Skin of body (tissue), 2 donors: Measurements from ENCODE around the gene PXDC1. TPM values are rescaled to one million over a fixed set of nuclear protein-coding genes. Genes with fewer than 3 reads are reported as not detected.
A peak's percentile ranks its signal among the peaks of the same experiment; 100 is the strongest.
"Not testable (repeated sequence)": the region's sequence is repeated elsewhere in the genome, so short reads cannot be mapped to it uniquely, and the experiment has no call there.

Experiments used
- DNase-seq: peaks from one replicate; lab custom pipeline; 2025; lab: John Stamatoyannopoulos, UW
- total RNA-seq: library from RNA; depleted of rRNA; stranded (reverse); fragments of >200 nt; gene quantifications from one replicate; pipeline ENCODE4 v1.2.3, GENCODE V29; 2014

PXDC1 gene
- total RNA-seq, 1 donor from 2014 or later: 27.3 TPM

- peak; percentile 56 for DNase-seq
Observed at GRCh38 chr6:3782876-3783832, 31.6 kb upstream of the PXDC1 start.

GRCh38 chr6:3781504-3781903, 30.0 kb upstream of the PXDC1 start:
- no peak for DNase-seq

- no peak for DNase-seq
Observed at GRCh38 chr6:3779574-3779849, 28.0 kb upstream of the PXDC1 start.

GRCh38 chr6:3778701-3779573, 27.4 kb upstream of the PXDC1 start:
- no peak for DNase-seq

- DNase-seq: no peak
Observed at GRCh38 chr6:3777730-3778461, 26.4 kb upstream of the PXDC1 start.

GRCh38 chr6:3776881-3777507, 25.5 kb upstream of the PXDC1 start:
- no peak for DNase-seq

GRCh38 chr6:3775847-3776246, 24.3 kb upstream of the PXDC1 start:
- no peak for DNase-seq

- no peak for DNase-seq
Observed at GRCh38 chr6:3775386-3775785, 23.9 kb upstream of the PXDC1 start.

- DNase-seq: peak; percentile 74
Observed at GRCh38 chr6:3773678-3774298, 22.3 kb upstream of the PXDC1 start.

GRCh38 chr6:3772127-3772999, 20.9 kb upstream of the PXDC1 start:
- DNase-seq: not testable (repeated sequence)

GRCh38 chr6:3771407-3772011, 20.0 kb upstream of the PXDC1 start:
- no peak for DNase-seq

- no peak for DNase-seq
Observed at GRCh38 chr6:3770023-3770720, 18.7 kb upstream of the PXDC1 start.

GRCh38 chr6:3769610-3770009, 18.1 kb upstream of the PXDC1 start:
- DNase-seq: no peak

GRCh38 chr6:3768502-3768901, 17.0 kb upstream of the PXDC1 start:
- DNase-seq: no peak

GRCh38 chr6:3767483-3767882, 16.0 kb upstream of the PXDC1 start:
- peak; percentile 35 for DNase-seq

GRCh38 chr6:3766214-3766613, 14.7 kb upstream of the PXDC1 start:
- DNase-seq: peak; percentile 23

GRCh38 chr6:3765415-3765814, 13.9 kb upstream of the PXDC1 start:
- no peak for DNase-seq

- no peak for DNase-seq
Observed at GRCh38 chr6:3764516-3765335, 13.2 kb upstream of the PXDC1 start.
